K562 (cell line): Measurements from ENCODE around the gene VARS1. TPM values are rescaled to one million over a fixed set of nuclear protein-coding genes. Genes with fewer than 3 reads are reported as not detected.

ENCODE experiments used
- CBFB ChIP-seq: sonication (generic); formaldehyde crosslinking; IDR thresholded peaks from 2 replicates; pipeline ENCODE4 v1.4.0; 2020; ENCODE audit warnings: mild to moderate bottlenecking, missing genetic modification reagents
- CSDE1 ChIP-seq, 2 experiments: fragments of 450-650 bp; IDR thresholded peaks; 2 replicates each; pipeline ENCODE4 v1.6.1; 2016; ENCODE audit warnings: mild to moderate bottlenecking in 1 of 2
- JUND ChIP-seq, 2 experiments: IDR thresholded peaks; 2 replicates in 1 of 2; 3 replicates in 1 of 2; pipeline ENCODE4 v1.6.1; 2011; ENCODE audit warnings: borderline replicate concordance in 2 of 2, low read depth in 2 of 2, low read length in 2 of 2, improper control_type of control experiment in 1 of 2, missing biosample characterization in 1 of 2, missing genetic modification characterization in 1 of 2, missing genetic modification reagents in 1 of 2
- MAFK ChIP-seq: IDR thresholded peaks from 2 replicates; pipeline ENCODE4 v1.6.1; 2011; ENCODE audit warnings: low read length, improper control_type of control experiment
- PHB2 ChIP-seq: fragments of 450-650 bp; IDR thresholded peaks from 2 replicates; pipeline ENCODE4 v1.6.1; 2017; ENCODE audit warnings: low read depth
- RNF2 ChIP-seq: sonication (generic); IDR thresholded peaks from 2 replicates; pipeline ENCODE4 v1.6.1; 2016
- SRSF7 ChIP-seq: fragments of 200-400 bp; formaldehyde crosslinking; optimal IDR thresholded peaks from 2 replicates; pipeline ENCODE3; 2017; ENCODE audit warnings: mild to moderate bottlenecking, low read depth, low read length
- ZBTB43 ChIP-seq: sonication (generic); formaldehyde crosslinking; IDR thresholded peaks from 2 replicates; pipeline ENCODE4 v1.8.0; 2023; ENCODE audit warnings: mild to moderate bottlenecking, missing genetic modification reagents
- ZC3H8 ChIP-seq: fragments of 450-650 bp; IDR thresholded peaks from 2 replicates; pipeline ENCODE4 v1.6.1; 2017
- ZNF133 ChIP-seq: fragments of 250-450 bp; sonication (Bioruptor Pico); IDR thresholded peaks from 2 replicates; pipeline ENCODE4 v1.4.0; 2020; ENCODE audit warnings: mild to moderate bottlenecking
- ZNF174 ChIP-seq: fragments of 250-450 bp; sonication (Bioruptor Pico); IDR thresholded peaks from 2 replicates; pipeline ENCODE4 v1.4.0; 2020; ENCODE audit warnings: mild to moderate bottlenecking
- ZNF324 ChIP-seq: fragments of 250-450 bp; sonication (Bioruptor Pico); IDR thresholded peaks from 2 replicates; pipeline ENCODE4 v1.4.0; 2020; ENCODE audit warnings: mild to moderate bottlenecking
- ZNF77 ChIP-seq: fragments of 250-450 bp; sonication (Bioruptor Pico); IDR thresholded peaks from 2 replicates; pipeline ENCODE4 v1.5.0; 2020
- ZSCAN29 ChIP-seq: fragments of 450-650 bp; IDR thresholded peaks from 2 replicates; pipeline ENCODE4 v1.6.1; 2017
- polyA plus RNA-seq, 8 experiments: library from polyadenylated mRNA; depleted of rRNA in 4 of 8; stranded (reverse) in 5 of 8; unstranded in 3 of 8; fragments of >200 nt; fragmentation: Nextera tagmentation in 2 of 8; fragmentation: Illumina TruSeq in 1 of 8; extraction: Ambion mirVana in 2 of 8; extraction: Trizol in 1 of 8; gene quantifications; 2 replicates each; pipeline versions ENCODE4 v1.2.1 to v1.2.3, GENCODE V29; 2011 to 2014; ENCODE audit warnings: inconsistent platforms in 1 of 8, missing spikeins in 1 of 8
- total RNA-seq, 7 experiments: library from RNA; depleted of rRNA in 6 of 7; stranded (reverse); fragments of >200 nt in 6 of 7; fragmentation: Illumina TruSeq in 2 of 7; extraction: Trizol in 2 of 7; gene quantifications; 2 replicates each; pipeline versions ENCODE4 v1.2.1 to v1.2.3, GENCODE V29; 2011 to 2021; ENCODE audit warnings: low replicate concordance in 1 of 7
- TF ChIP-seq, protein P1 (sequence below): fragments of 450-650 bp; formaldehyde crosslinking; IDR thresholded peaks from 2 replicates; pipeline ENCODE4 v1.4.0; 2020; ENCODE audit warnings: mild to moderate bottlenecking, mixed read lengths
- TF ChIP-seq, protein P2 (sequence below): fragments of 250-450 bp; sonication (Bioruptor Pico); IDR thresholded peaks from 2 replicates; pipeline ENCODE4 v1.5.0; 2021; ENCODE audit warnings: mild to moderate bottlenecking, borderline replicate concordance

Gene VARS1
- total and polyA plus RNA-seq, 9 of the 15 experiments (the other 6 are each of a cell fraction or from before 2014, with no cell fraction given): 2.9 to 488 (median 130) TPM

DNA sequence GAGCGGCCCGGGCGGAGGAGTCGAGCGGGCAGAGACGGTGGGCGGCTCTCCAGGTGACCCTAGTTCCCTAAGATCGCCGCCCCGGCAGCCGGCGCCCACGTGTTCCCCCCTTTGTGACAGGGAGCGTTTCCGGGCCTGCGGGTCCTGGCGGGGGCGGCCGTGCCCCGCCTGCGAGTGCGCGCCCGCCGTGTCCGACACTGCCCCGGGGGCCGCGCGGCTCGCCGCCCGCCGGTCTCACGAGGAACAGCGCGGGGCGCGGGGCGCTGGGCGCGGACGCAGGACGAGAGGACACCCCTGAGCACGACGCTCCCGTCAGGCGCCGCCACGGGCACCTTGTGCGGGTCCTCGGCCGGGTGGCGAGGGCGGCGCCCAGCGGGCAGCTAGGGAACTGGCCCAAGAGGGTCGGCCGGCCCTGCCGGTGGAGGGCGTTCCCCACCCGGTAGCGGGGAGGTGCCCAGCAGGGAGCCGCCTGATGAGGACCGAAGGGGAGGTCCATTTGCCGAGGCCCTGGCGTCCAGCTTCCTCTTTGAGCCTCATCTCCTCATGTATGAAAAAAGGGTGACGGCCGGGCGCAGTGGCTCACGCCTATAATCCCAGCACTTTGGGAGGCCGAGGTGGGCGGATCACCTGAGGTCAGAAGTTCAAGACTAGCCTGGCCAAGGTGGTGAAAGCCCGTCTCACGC lies at the start of gene VARS1 (continued):
- TF ChIP-seq, protein P1, sequence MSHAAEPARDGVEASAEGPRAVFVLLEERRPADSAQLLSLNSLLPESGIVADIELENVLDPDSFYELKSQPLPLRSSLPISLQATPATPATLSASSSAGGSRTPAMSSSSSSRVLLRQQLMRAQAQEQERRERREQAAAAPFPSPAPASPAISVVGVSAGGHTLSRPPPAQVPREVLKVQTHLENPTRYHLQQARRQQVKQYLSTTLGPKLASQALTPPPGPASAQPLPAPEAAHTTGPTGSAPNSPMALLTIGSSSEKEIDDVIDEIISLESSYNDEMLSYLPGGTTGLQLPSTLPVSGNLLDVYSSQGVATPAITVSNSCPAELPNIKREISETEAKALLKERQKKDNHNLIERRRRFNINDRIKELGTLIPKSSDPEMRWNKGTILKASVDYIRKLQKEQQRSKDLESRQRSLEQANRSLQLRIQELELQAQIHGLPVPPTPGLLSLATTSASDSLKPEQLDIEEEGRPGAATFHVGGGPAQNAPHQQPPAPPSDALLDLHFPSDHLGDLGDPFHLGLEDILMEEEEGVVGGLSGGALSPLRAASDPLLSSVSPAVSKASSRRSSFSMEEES: no peak
- TF ChIP-seq MAFK (peak; percentile 49), CSDE1 (IDR thresholded peaks at IDR 0.05) (no peak), ZNF133 (CRISPR knock-in tag) (no peak), SRSF7 (no peak), JUND (IDR thresholded peaks at IDR 0.05; ENCODE audit: borderline replicate concordance, low read depth, low read length) (peak; percentile 84), JUND (tag; IDR thresholded peaks at IDR 0.05; ENCODE audit: borderline replicate concordance, low read depth, low read length) (peak; percentile 61; the same call in 1 of the 3 replicates), ZNF174 (CRISPR knock-in tag) (no peak), ZBTB43 (CRISPR knock-in tag) (no peak), CBFB (CRISPR knock-in tag) (no peak; the same call in none of the 2 replicates), ZSCAN29 (peak; percentile 73; the same call in 1 of the 2 replicates), ZNF77 (CRISPR knock-in tag) (no peak), ZC3H8 (no peak), RNF2 (peak; percentile 93), ZNF324 (no peak), PHB2 (0 out of 2 replicates have a peak, but pooled peaks have one; percentile 47)
- TF ChIP-seq, protein P2, sequence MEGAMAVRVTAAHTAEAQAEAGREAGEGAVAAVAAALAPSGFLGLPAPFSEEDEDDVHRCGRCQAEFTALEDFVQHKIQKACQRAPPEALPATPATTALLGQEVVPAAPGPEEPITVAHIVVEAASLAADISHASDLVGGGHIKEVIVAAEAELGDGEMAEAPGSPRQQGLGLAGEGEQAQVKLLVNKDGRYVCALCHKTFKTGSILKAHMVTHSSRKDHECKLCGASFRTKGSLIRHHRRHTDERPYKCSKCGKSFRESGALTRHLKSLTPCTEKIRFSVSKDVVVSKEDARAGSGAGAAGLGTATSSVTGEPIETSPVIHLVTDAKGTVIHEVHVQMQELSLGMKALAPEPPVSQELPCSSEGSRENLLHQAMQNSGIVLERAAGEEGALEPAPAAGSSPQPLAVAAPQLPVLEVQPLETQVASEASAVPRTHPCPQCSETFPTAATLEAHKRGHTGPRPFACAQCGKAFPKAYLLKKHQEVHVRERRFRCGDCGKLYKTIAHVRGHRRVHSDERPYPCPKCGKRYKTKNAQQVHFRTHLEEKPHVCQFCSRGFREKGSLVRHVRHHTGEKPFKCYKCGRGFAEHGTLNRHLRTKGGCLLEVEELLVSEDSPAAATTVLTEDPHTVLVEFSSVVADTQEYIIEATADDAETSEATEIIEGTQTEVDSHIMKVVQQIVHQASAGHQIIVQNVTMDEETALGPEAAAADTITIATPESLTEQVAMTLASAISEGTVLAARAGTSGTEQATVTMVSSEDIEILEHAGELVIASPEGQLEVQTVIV (CRISPR knock-in tag): no peak; the same call in 1 of the 2 replicates
